Ishikawa (cell line): Measurements from ENCODE around the gene ME2.

ENCODE experiments used
- RAD21 ChIP-seq: IDR thresholded peaks from 2 replicates; pipeline ENCODE4 v1.6.1; 2012; ENCODE audit warnings: low read depth
- TEAD4 ChIP-seq: IDR thresholded peaks from 2 replicates; pipeline ENCODE4 v1.6.1; 2012
- USF1 ChIP-seq: IDR thresholded peaks from 2 replicates; pipeline ENCODE4 v1.6.1; 2012

GRCh38 chr18:50861617-50862016 is 17.3 kb upstream of the ME2 start:
- no peak for TF ChIP-seq USF1
- no peak for TF ChIP-seq TEAD4
- TF ChIP-seq RAD21, result no peak
